Upper lobe of left lung (tissue), 6 donors: ENCODE results near the gene EPO. TPM values are rescaled to one million over a fixed set of nuclear protein-coding genes. Genes with fewer than 3 reads are reported as not detected.
A peak's percentile ranks its signal among the peaks of the same experiment; 100 is the strongest.

ENCODE experiments used
- ATAC-seq, 2 donors: fragments of 200-7000 bp; cut with Tn5 transposase; one replicate each; pipeline ENCODE4 v1.9.1; 2022; ENCODE audit warnings: mild to moderate bottlenecking in 2 of 2, moderate library complexity in 2 of 2; ENCODE audit not compliant: low FRiP score in 2 of 2
- DNase-seq, 2 donors: peaks; one replicate each; pipeline ENCODE4 v3.0.0-alpha.2; 2019 to 2020
- H3K27ac ChIP-seq, 4 donors: fragments of 200-600 bp; sonication (generic); one replicate each; pipeline ENCODE4 v1.5.1; 2016 to 2019
- H3K27me3 ChIP-seq, 4 donors: fragments of 200-600 bp; sonication (generic); one replicate each; pipeline ENCODE4 v1.5.1; 2017 to 2019
- H3K36me3 ChIP-seq, 4 donors: fragments of 200-600 bp; sonication (generic); one replicate each; pipeline ENCODE4 v1.5.1; 2016 to 2019
- H3K4me1 ChIP-seq, 4 donors: fragments of 200-600 bp; sonication (generic); one replicate each; pipeline ENCODE4 v1.5.1; 2018 to 2019
- H3K4me3 ChIP-seq, 4 donors: fragments of 200-600 bp; sonication (generic); one replicate each; pipeline ENCODE4 v1.5.1; 2017 to 2019; ENCODE audit warnings: mild to moderate bottlenecking in 2 of 4, moderate library complexity in 1 of 4
- H3K9me3 ChIP-seq, 4 donors: fragments of 200-600 bp; sonication (generic); one replicate each; pipeline ENCODE4 v1.5.1; 2018 to 2019
- EP300 ChIP-seq, 4 donors: sonication (generic); formaldehyde crosslinking; IDR thresholded peaks; one replicate each; pipeline ENCODE4 v1.5.1; 2017; ENCODE audit warnings: antibody characterized with exemption in 4 of 4, control low read depth in 2 of 4
- POLR2A ChIP-seq, 4 donors: fragments of 450-650 bp; IDR thresholded peaks; one replicate each; pipeline ENCODE4 v1.5.1; 2016 to 2017; ENCODE audit warnings: antibody characterized with exemption in 4 of 4, mild to moderate bottlenecking in 2 of 4
- POLR2AphosphoS5 ChIP-seq, 2 donors: sonication (generic); formaldehyde crosslinking; IDR thresholded peaks; one replicate each; pipeline ENCODE4 v1.5.1; 2017; ENCODE audit warnings: antibody characterized with exemption in 2 of 2
- WGBS, 2 donors: methylation state at CpG; one replicate each; pipeline ENCODE4 v1.1.5; 2017 to 2018; 5-methylcytosine and 5-hydroxymethylcytosine counted together
- total RNA-seq, 6 donors: library from RNA; depleted of rRNA in 4 of 6; stranded (reverse); fragments of >200 nt in 4 of 6; gene quantifications; one replicate each; pipeline versions ENCODE4 v1.1.0 to v1.2.1, GENCODE V29; 2016 to 2021
- TF ChIP-seq, protein P1 (sequence below), 6 experiments: fragments of 450-650 bp in 4 of 6; fragments of 200-600 bp in 2 of 6; sonication (generic) in 2 of 6; IDR thresholded peaks; one replicate each; pipeline ENCODE4 v1.5.1; 2016 to 2019; ENCODE audit warnings: antibody characterized with exemption in 6 of 6
- donor health status: DM: no; HTN: no; CAD: no; lungs with moderate emphysema.
- donor health status: DM: no; HTN: yes; CAD: no; lungs with severe emphysema.

EPO gene
- total RNA-seq, 6 donors from 2014 or later, result 0.20 TPM; not detected in 5

- H3K4me1 ChIP-seq, result peaks cover 10 to 21% (median 12%) of the 10 kb centered on the region in 4 donors
- ATAC-seq (no peak), DNase-seq (peak in 1 of 2 donors; percentile 74)
- peaks cover 36 to 81% (median 69%) of the 10 kb centered on the region in 4 donors for H3K36me3 ChIP-seq
- H3K27me3 ChIP-seq, result no peaks in the 10 kb centered on the region
- no peak overlapping the region for H3K27ac ChIP-seq
- H3K9me3 ChIP-seq, result no peaks in the 10 kb centered on the region
- no peak overlapping the region for H3K4me3 ChIP-seq
- WGBS, 2 donors, result 93 to 94% methylated on average over 15 to 16 of the region's 17 CpGs
- TF ChIP-seq POLR2AphosphoS5 (IDR thresholded peaks at IDR 0.05), result no peak
- TF ChIP-seq EP300 (IDR thresholded peaks at IDR 0.05), result no peak
- TF ChIP-seq POLR2A (IDR thresholded peaks at IDR 0.05), result no peak
- TF ChIP-seq, protein P1, sequence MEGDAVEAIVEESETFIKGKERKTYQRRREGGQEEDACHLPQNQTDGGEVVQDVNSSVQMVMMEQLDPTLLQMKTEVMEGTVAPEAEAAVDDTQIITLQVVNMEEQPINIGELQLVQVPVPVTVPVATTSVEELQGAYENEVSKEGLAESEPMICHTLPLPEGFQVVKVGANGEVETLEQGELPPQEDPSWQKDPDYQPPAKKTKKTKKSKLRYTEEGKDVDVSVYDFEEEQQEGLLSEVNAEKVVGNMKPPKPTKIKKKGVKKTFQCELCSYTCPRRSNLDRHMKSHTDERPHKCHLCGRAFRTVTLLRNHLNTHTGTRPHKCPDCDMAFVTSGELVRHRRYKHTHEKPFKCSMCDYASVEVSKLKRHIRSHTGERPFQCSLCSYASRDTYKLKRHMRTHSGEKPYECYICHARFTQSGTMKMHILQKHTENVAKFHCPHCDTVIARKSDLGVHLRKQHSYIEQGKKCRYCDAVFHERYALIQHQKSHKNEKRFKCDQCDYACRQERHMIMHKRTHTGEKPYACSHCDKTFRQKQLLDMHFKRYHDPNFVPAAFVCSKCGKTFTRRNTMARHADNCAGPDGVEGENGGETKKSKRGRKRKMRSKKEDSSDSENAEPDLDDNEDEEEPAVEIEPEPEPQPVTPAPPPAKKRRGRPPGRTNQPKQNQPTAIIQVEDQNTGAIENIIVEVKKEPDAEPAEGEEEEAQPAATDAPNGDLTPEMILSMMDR (IDR thresholded peaks at IDR 0.05), result no peak
Observed at GRCh38 chr7:100686822-100687211, 33.5 kb upstream of the EPO start.

GRCh38 chr7:100687261-100687660 lies 33.0 kb upstream of the EPO start:
- H3K4me3 ChIP-seq, result no peak overlapping the region
- no peak overlapping the region for H3K27ac ChIP-seq
- DNase-seq, result peak in 1 of 2 donors; percentile 75
- no peaks in the 10 kb centered on the region for H3K9me3 ChIP-seq
- peaks cover 14 to 25% (median 16%) of the 10 kb centered on the region in 4 donors for H3K4me1 ChIP-seq
- peaks cover 35 to 76% (median 65%) of the 10 kb centered on the region in 4 donors for H3K36me3 ChIP-seq
- no peaks in the 10 kb centered on the region for H3K27me3 ChIP-seq
- 89 to 96% methylated on average over 18 to 22 of the region's 22 CpGs for WGBS, 2 donors
- no peak for ATAC-seq
- TF ChIP-seq POLR2A (IDR thresholded peaks at IDR 0.05), result no peak
- no peak for TF ChIP-seq POLR2AphosphoS5 (IDR thresholded peaks at IDR 0.05)
- TF ChIP-seq EP300 (IDR thresholded peaks at IDR 0.05), result no peak
- TF ChIP-seq, protein P1 (IDR thresholded peaks at IDR 0.05), result no peak

- ATAC-seq (no peak), DNase-seq (peak in 1 of 2 donors; percentile 53)
- WGBS, 2 donors, result 76 to 77% methylated on average over 15 to 23 of the region's 25 CpGs
- Histone ChIP-seq H3K4me1 (peaks cover 20 to 31% (median 22%) of the 10 kb centered on the region in 4 donors), H3K4me3 (no peak overlapping the region), H3K9me3 (no peaks in the 10 kb centered on the region), H3K27me3 (no peaks in the 10 kb centered on the region), H3K36me3 (peaks cover 31 to 71% (median 59%) of the 10 kb centered on the region in 4 donors), H3K27ac (peak overlapping the region in 1 of 4 donors; percentile 2)
- TF ChIP-seq POLR2AphosphoS5 (IDR thresholded peaks at IDR 0.05), result no peak
- TF ChIP-seq POLR2A (IDR thresholded peaks at IDR 0.05), result no peak
- TF ChIP-seq, protein P1 (IDR thresholded peaks at IDR 0.05), result no peak
- no peak for TF ChIP-seq EP300 (IDR thresholded peaks at IDR 0.05)
Observed at GRCh38 chr7:100687751-100688300, 32.4 kb upstream of the EPO start.

GRCh38 chr7:100688326-100688860 lies 31.9 kb upstream of the EPO start:
- no peak for TF ChIP-seq EP300 (IDR thresholded peaks at IDR 0.05)
- TF ChIP-seq POLR2A (IDR thresholded peaks at IDR 0.05), result no peak
- TF ChIP-seq, protein P1 (IDR thresholded peaks at IDR 0.05), result no peak
- TF ChIP-seq POLR2AphosphoS5 (IDR thresholded peaks at IDR 0.05), result no peak
- Histone ChIP-seq H3K4me3 (no peak overlapping the region), H3K36me3 (peaks cover 27 to 65% (median 54%) of the 10 kb centered on the region in 4 donors), H3K4me1 (peaks cover 25 to 33% (median 26%) of the 10 kb centered on the region in 4 donors), H3K27ac (peak overlapping the region in 1 of 4 donors; percentile 2), H3K27me3 (no peaks in the 10 kb centered on the region), H3K9me3 (no peaks in the 10 kb centered on the region)
- ATAC-seq, result no peak
- DNase-seq, result peak in 1 of 2 donors; percentile 52
- WGBS, 2 donors, result 88 to 91% methylated on average over 14 to 15 of the region's 16 CpGs
